K562 (cell line): ENCODE measurements around the gene CFAP54. TPM values are rescaled to one million over a fixed set of nuclear protein-coding genes. Genes with fewer than 3 reads are reported as not detected.

Experiments used
- ARID2 ChIP-seq: fragments of 450-650 bp; IDR thresholded peaks from 2 replicates; pipeline ENCODE4 v1.6.1; 2017; ENCODE audit warnings: antibody characterized with exemption, mild to moderate bottlenecking
- ATF3 ChIP-seq, 2 experiments: fragments of 450-650 bp in 1 of 2; sonication (generic) in 1 of 2; formaldehyde crosslinking in 1 of 2; IDR thresholded peaks in 1 of 2; conservative IDR thresholded peaks in 1 of 2; 2 replicates each; pipeline versions ENCODE4 v1.6.1 to v1.8.1; 2016 to 2023; ENCODE audit warnings: mild to moderate bottlenecking in 2 of 2, moderate library complexity in 2 of 2, inconsistent platforms in 1 of 2, missing genetic modification reagents in 1 of 2
- GMEB1 ChIP-seq: fragments of 250-450 bp; sonication (Bioruptor Pico); IDR thresholded peaks from 2 replicates; pipeline ENCODE4 v1.4.0; 2020; ENCODE audit warnings: mild to moderate bottlenecking
- HDAC1 ChIP-seq, 2 experiments: fragments of 450-650 bp; IDR thresholded peaks; 2 replicates each; pipeline ENCODE4 v1.6.1; 2016 to 2017; ENCODE audit warnings: inconsistent platforms in 1 of 2, mild to moderate bottlenecking in 1 of 2, moderate library complexity in 1 of 2
- HLTF ChIP-seq: fragments of 450-650 bp; IDR thresholded peaks from 2 replicates; pipeline ENCODE4 v1.6.1; 2016
- MAFK ChIP-seq: IDR thresholded peaks from 2 replicates; pipeline ENCODE4 v1.6.1; 2011; ENCODE audit warnings: low read length, improper control_type of control experiment
- NFE2 ChIP-seq: IDR thresholded peaks from 2 replicates; pipeline ENCODE4 v1.6.1; 2014; ENCODE audit warnings: antibody characterized with exemption, low read depth
- NKRF ChIP-seq: fragments of 450-650 bp; IDR thresholded peaks from 2 replicates; pipeline ENCODE4 v1.6.1; 2016; ENCODE audit warnings: borderline replicate concordance
- NR2C1 ChIP-seq, 2 experiments: fragments of 450-650 bp; IDR thresholded peaks; 2 replicates each; pipeline ENCODE4 v1.6.1; 2017; ENCODE audit warnings: mild to moderate bottlenecking in 2 of 2, antibody characterized with exemption in 1 of 2, inconsistent platforms in 1 of 2, missing compliant biosample characterization in 1 of 2, missing genetic modification characterization in 1 of 2
- PHB2 ChIP-seq: fragments of 450-650 bp; IDR thresholded peaks from 2 replicates; pipeline ENCODE4 v1.6.1; 2017; ENCODE audit warnings: low read depth
- PHF21A ChIP-seq: fragments of 450-650 bp; IDR thresholded peaks from 2 replicates; pipeline ENCODE4 v1.6.1; 2017; ENCODE audit warnings: low read depth, borderline replicate concordance
- PRMT5 ChIP-seq: sonication (generic); formaldehyde crosslinking; IDR thresholded peaks from 2 replicates; pipeline ENCODE4 v1.5.0; 2020; ENCODE audit warnings: missing genetic modification reagents
- RNF2 ChIP-seq: sonication (generic); IDR thresholded peaks from 2 replicates; pipeline ENCODE4 v1.6.1; 2016
- SNRNP70 ChIP-seq: fragments of 200-400 bp; formaldehyde crosslinking; optimal IDR thresholded peaks from 2 replicates; pipeline ENCODE3; 2017; ENCODE audit warnings: low read depth, low read length
- TBP ChIP-seq: optimal IDR thresholded peaks from 2 replicates; pipeline ENCODE3; 2011; ENCODE audit warnings: low read depth, low read length, improper control_type of control experiment
- ZNF316 ChIP-seq: fragments of 450-650 bp; IDR thresholded peaks from 2 replicates; pipeline ENCODE4 v1.6.1; 2016
- ZNF354B ChIP-seq: fragments of 250-450 bp; sonication (Bioruptor Pico); IDR thresholded peaks from 2 replicates; pipeline ENCODE4 v1.4.0; 2020
- ZNF41 ChIP-seq: fragments of 250-450 bp; sonication (Bioruptor Pico); conservative IDR thresholded peaks from 2 replicates; pipeline ENCODE4 v1.4.0; 2020; ENCODE audit warnings: mild to moderate bottlenecking
- ZNF512 ChIP-seq: IDR thresholded peaks from 2 replicates; pipeline ENCODE4 v1.6.1; 2016; ENCODE audit warnings: missing genetic modification characterization, missing compliant biosample characterization
- ZNF717 ChIP-seq: fragments of 250-450 bp; sonication (Bioruptor Pico); IDR thresholded peaks from 2 replicates; pipeline ENCODE4 v1.5.0; 2021
- polyA plus RNA-seq, 8 experiments: library from polyadenylated mRNA; depleted of rRNA in 4 of 8; stranded (reverse) in 5 of 8; unstranded in 3 of 8; fragments of >200 nt; fragmentation: Nextera tagmentation in 2 of 8; fragmentation: Illumina TruSeq in 1 of 8; extraction: Ambion mirVana in 2 of 8; extraction: Trizol in 1 of 8; gene quantifications; 2 replicates each; pipeline versions ENCODE4 v1.2.1 to v1.2.3, GENCODE V29; 2011 to 2014; ENCODE audit warnings: inconsistent platforms in 1 of 8, missing spikeins in 1 of 8
- total RNA-seq, 7 experiments: library from RNA; depleted of rRNA in 6 of 7; stranded (reverse); fragments of >200 nt in 6 of 7; fragmentation: Illumina TruSeq in 2 of 7; extraction: Trizol in 2 of 7; gene quantifications; 2 replicates each; pipeline versions ENCODE4 v1.2.1 to v1.2.3, GENCODE V29; 2011 to 2021; ENCODE audit warnings: low replicate concordance in 1 of 7

CFAP54 gene
- total and polyA plus RNA-seq, 9 of the 15 experiments (the other 6 are each of a cell fraction or from before 2014, with no cell fraction given), result 0.03 to 0.23 (median 0.10) TPM; not detected in 3

GRCh38 chr12:96486751-96487613, 2.4 kb upstream of the CFAP54 start (continued):
- TF ChIP-seq NKRF, result no peak
- TF ChIP-seq ZNF316, result peak; percentile 85
- no peak for TF ChIP-seq PRMT5 (CRISPR knock-in tag)
- TF ChIP-seq SNRNP70, result no peak
- no peak for TF ChIP-seq TBP
- TF ChIP-seq ZNF717, result no peak
- no peak for TF ChIP-seq HDAC1 (IDR thresholded peaks at IDR 0.05)
- no peak for TF ChIP-seq GMEB1 (CRISPR knock-in tag)
- no peak for TF ChIP-seq ARID2
- TF ChIP-seq HLTF, result no peak
- peak; percentile 23; the same call in 1 of the 2 replicates for TF ChIP-seq ATF3 (IDR thresholded peaks at IDR 0.05)
- no peak for TF ChIP-seq ATF3 (CRISPR knock-in tag; conservative IDR thresholded peaks at IDR 0.05)
- TF ChIP-seq NFE2, result peak; percentile 50; the same call in 1 of the 2 replicates
- TF ChIP-seq ZNF41 (CRISPR knock-in tag), result no peak
- TF ChIP-seq NR2C1 (IDR thresholded peaks at IDR 0.05), result no peak
- TF ChIP-seq NR2C1 (tag; IDR thresholded peaks at IDR 0.05), result no peak
- no peak for TF ChIP-seq PHB2
- TF ChIP-seq MAFK, result peak; percentile 45; the same call in 1 of the 2 replicates
- no peak for TF ChIP-seq ZNF512 (tag)
- TF ChIP-seq ZNF354B, result no peak
- no peak for TF ChIP-seq PHF21A
- TF ChIP-seq RNF2, result no peak
